PC-9 (cell line): Measurements from ENCODE around the gene DNM3.

Experiments used
- CTCF ChIP-seq: fragments of 200-600 bp; sonication (generic); conservative IDR thresholded peaks from 2 replicates; pipeline ENCODE4 v1.6.1; 2017; ENCODE audit warnings: mixed run types, antibody characterized with exemption, mild to moderate bottlenecking, moderate library complexity
- EZH2 ChIP-seq: fragments of 200-600 bp; sonication (generic); IDR thresholded peaks from 2 replicates; pipeline ENCODE4 v1.8.0; 2017; ENCODE audit warnings: antibody characterized with exemption, low read depth

- no peak for TF ChIP-seq CTCF
- TF ChIP-seq EZH2: no peak
Measured at GRCh38 chr1:172238158-172238557, 396.9 kb downstream of the DNM3 start.
